Subcutaneous adipose tissue (tissue), 4 donors: Measurements from ENCODE around the gene CNTN4. TPM values are rescaled to one million over a fixed set of nuclear protein-coding genes. Genes with fewer than 3 reads are reported as not detected.

Experiments
- CTCF ChIP-seq: fragments of 450-650 bp; IDR thresholded peaks from one replicate; pipeline ENCODE4 v1.5.1; 2016; ENCODE audit warnings: low read depth, mild to moderate bottlenecking, control low read depth, antibody characterized with exemption, moderate library complexity
- total RNA-seq, 4 donors: library from RNA; depleted of rRNA; stranded (reverse); fragments of >200 nt; gene quantifications; one replicate each; pipeline ENCODE4 v1.1.0, GENCODE V29; 2016

Gene CNTN4
- total RNA-seq, 4 donors from 2014 or later: 4.2 to 10.5 (median 4.6) TPM

DNA sequence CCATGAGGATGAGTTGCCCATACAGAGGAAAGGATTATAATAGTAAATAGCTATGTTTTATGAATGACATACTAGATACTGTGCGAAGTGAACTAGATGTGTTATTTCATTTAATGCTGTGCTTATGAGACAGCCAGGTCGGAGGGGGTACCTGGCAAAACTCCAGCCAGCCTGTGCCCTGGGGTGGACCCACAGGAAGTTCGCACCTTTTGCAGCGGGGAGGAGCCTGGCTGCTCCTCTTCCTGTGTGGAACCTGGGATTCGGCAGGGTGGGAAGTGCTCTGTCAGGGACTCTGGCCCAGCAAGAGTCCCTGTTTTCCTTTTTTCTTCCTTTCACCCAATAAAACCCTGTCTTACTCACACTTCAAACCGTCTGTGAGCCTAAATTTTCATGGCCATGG lies 559.3 kb downstream of the CNTN4 start:
- TF ChIP-seq CTCF: no peak

DNA sequence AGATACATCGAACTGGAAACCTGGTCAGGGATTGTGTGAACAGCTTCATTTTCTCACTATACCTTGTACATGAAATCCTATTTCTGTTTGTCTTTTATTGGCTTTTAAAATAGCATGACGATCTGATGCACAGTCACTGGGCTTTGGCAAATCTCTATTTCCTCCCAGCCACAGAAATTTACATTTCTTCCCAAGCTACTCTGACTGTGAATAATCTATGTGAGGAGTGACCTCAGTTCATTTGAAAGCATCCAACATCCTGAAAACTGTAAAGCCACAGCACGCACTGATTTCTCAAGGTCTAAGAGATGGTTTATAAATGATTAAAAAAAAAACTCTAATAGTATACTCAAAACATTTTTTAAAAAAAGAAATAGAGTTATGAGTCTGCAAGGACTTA lies 561.2 kb downstream of the CNTN4 start:
- TF ChIP-seq CTCF: no peak

- TF ChIP-seq CTCF: no peak
Observed at GRCh38 chr3:2661078-2661477, 562.4 kb downstream of the CNTN4 start.

DNA sequence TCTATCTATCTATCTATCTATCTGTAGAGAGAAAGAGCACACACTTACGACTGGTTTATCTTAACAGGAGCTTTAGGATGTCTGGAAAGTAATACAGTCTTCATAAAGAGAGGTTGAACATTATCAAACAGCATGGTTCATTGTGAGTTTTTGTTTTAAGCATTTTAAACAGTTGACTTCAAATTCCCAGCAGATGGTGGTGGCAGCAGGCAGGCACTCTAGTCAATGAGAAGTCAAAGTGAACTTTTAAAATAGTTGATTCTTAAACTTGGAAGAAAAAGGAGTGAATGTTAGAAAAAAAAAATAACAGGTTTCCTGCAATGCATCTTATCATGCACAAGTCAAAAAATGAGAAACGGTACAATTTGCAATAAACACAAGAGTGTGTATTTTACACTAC lies 578.8 kb downstream of the CNTN4 start:
- no peak for TF ChIP-seq CTCF

- TF ChIP-seq CTCF: no peak
Observed at GRCh38 chr3:2680236-2680635, 581.6 kb downstream of the CNTN4 start.

- TF ChIP-seq CTCF: no peak
Observed at GRCh38 chr3:2684046-2684445, 585.4 kb downstream of the CNTN4 start.

- no peak for TF ChIP-seq CTCF
Observed at GRCh38 chr3:2686816-2687502, 588.3 kb downstream of the CNTN4 start.
